ENCODE results near the gene ANXA2R. TPM values are rescaled to one million over a fixed set of nuclear protein-coding genes. Genes with fewer than 3 reads are reported as not detected.

Gene ANXA2R
- total RNA-seq, 1 donor from 2014 or later: 0.94 TPM

Other genes starting within 250 kb of the ANXA2R start
- gene SELENOP, start 228.4 kb downstream of the ANXA2R start, total RNA-seq: 292 TPM
- 11.3 TPM for gene ZNF131, start 80.6 kb upstream of the ANXA2R start, total RNA-seq
- gene NIM1K, start 151.9 kb upstream of the ANXA2R start, total RNA-seq: 0.22 TPM

Data from Right ventricle myocardium superior (tissue), 1 donor.